Stimulated activated CD8-positive, alpha-beta memory T cell treated with anti-CD3 and anti-CD28 coated beads, Interleukin-12 subunit alpha, Interleukin-12 subunit beta, amount 100 ng/mL, for 4 hours (primary cell): ENCODE data around the gene TRIP13.
"Not testable (repeated sequence)": the region's sequence is repeated elsewhere in the genome, so short reads cannot be mapped to it uniquely, and the experiment has no call there.

Source experiments
- DNase-seq: peaks from one replicate; pipeline ENCODE4 v3.0.0-alpha.2; 2020; ENCODE audit warnings: low read depth

The TRIP13 gene

GRCh38 chr5:875931-876330, 16.8 kb upstream of the TRIP13 start:
- no peak for DNase-seq

- no peak for DNase-seq
Measured at GRCh38 chr5:876398-877365, 16.0 kb upstream of the TRIP13 start.

- no peak for DNase-seq
Measured at GRCh38 chr5:878125-878524, 14.6 kb upstream of the TRIP13 start.

DNA sequence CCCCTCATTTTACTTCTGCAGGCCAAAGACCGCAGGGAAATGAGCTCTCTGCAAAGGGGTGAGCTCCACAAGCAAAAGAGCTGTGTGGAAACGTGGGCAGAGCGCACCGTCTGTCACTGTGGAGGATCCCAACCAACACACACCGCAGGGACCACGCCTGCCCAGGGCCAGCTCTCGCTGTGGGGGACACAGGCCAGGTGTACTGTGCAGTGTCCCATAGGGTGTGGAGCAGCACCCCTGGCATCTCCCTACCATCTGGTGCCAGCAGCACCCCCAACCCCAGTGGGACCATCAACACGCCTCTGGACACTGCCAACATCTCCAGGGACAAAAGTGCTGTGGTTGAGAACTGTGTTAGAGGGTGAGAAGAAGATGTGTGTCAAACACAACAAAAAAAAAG, 14.0 kb upstream of the TRIP13 start:
- DNase-seq: not testable (repeated sequence)

- no peak for DNase-seq
Measured at GRCh38 chr5:880816-881550, 11.7 kb upstream of the TRIP13 start.

DNA sequence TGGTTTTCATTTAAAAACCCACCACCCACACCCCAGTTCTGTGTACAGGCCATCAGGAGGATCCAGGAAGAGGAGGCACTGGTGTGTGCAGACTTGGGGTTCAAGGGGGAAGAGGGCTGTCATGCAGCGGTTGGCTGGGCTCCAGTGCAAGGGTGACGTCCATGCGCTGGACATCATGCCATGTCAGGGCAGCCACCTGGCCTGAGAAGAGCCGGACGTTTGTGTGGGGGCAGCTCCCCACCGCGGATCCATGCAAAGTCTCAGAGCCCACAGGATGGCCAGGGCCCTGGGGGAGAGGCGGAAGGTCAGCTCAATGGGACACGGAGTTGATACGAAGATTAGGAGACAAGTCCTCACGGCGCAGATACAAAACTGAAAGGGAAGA, 11.1 kb upstream of the TRIP13 start:
- no peak for DNase-seq

DNA sequence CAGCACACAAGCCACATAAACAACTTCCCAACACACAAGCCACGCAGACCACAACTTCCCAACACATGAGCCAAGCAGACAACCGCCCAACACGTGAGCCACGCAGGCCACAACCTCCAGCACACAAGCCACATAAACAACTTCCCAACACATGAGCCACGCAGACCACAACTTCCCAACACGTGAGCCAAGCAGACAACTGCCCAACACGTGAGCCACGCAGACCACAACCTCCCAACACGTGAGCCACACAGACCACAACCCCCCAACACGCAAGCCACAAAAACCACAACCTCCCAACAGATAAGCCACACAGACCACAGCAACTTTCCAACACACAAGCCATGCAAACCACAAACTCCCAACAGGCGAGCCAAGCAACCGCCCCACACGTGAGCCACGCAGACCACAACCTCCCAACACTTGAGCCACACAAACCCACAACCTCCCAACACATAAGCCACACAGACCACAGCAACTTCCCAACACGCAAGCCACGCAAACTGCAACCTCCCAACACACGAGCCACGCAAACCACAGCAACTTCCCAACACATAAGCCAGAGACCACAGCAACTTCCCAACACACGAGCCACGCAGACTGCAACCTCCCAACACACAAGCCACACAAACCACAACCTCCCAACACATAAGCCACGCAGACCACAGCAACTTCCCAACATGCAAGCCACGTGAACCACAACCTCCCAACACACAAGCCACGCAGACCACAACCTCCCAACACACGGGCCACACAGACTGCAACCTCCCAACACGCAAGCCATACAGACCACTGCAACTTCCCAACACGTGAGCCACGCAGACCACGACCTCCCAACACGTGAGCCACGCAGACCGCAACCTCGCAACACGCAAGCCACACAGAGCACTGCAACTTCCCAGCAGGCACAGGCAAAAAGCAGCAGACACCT, 10.2 kb upstream of the TRIP13 start:
- DNase-seq: no peak

DNA sequence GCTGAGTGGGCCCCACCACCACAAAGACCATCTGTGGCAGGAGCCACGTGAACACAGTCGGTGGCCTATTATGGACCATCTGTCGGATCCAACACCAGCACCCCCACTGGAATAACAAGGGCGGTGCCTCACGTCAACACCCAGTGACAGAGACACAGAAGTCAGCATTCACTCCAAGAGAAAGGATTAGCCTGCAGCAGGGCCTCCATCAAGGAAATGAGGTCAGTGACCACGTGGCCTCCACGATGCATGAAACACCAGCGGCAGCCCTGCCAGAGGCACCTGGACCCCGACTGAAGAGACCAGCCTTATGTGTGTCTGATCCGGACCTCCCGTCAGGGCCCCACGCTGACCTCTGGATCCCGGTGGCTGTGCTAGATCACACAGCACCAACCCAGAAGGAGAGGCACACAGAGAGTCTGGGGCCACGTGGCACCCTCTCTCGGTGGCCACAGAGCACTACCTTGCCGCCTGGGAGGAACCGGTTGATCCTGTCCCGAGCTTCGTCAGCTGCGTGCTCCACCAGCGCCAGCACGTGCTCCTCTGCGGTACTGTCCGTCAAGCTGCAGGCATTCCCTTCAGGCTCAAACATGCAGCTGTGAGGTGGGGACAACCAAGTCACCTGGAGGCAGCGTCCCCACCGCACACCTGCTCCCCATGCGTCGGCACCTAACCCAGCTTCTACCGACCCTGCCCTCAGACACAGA, 9.1 kb upstream of the TRIP13 start:
- DNase-seq: no peak

GRCh38 chr5:884345-885126, 8.1 kb upstream of the TRIP13 start:
- DNase-seq: no peak

DNA sequence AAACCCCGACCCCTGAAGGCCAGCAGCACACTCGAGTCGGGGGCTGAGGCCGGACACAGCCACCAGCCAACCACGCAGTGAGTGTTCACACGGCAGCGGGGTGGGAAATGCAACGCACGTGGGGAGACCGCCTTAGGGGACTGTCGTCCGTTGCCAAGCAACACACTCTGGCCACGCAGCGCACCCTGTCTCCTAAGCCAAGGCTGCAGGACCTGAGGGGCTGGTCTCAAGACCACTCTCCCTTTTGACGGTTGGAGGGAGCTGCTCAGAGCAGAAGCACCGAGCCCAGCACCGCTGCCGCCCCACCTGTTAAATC, 7.6 kb upstream of the TRIP13 start:
- DNase-seq: no peak

GRCh38 chr5:885529-885928, 7.2 kb upstream of the TRIP13 start:
- DNase-seq: no peak

DNA sequence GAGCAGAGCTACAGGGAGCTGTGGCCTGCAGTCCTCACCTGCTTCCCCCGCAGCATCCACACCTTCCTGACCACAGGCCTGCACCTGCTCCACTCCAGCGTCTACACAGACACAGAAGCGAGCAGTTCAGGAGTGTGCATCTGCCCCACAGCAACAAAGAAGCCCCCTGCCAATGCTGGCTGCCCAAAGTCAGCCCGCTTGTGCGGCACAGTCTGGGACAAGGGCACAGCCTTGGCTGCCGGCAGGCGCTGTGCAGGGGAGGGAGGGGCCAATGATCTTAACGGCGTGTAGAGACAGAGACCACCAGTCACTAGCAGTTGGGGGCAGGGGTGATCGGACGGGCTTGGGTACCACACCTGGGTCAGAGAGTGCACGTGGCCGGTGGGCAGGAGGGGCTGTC, 6.6 kb upstream of the TRIP13 start:
- DNase-seq: no peak

GRCh38 chr5:886716-887325, 5.9 kb upstream of the TRIP13 start:
- DNase-seq: no peak

DNA sequence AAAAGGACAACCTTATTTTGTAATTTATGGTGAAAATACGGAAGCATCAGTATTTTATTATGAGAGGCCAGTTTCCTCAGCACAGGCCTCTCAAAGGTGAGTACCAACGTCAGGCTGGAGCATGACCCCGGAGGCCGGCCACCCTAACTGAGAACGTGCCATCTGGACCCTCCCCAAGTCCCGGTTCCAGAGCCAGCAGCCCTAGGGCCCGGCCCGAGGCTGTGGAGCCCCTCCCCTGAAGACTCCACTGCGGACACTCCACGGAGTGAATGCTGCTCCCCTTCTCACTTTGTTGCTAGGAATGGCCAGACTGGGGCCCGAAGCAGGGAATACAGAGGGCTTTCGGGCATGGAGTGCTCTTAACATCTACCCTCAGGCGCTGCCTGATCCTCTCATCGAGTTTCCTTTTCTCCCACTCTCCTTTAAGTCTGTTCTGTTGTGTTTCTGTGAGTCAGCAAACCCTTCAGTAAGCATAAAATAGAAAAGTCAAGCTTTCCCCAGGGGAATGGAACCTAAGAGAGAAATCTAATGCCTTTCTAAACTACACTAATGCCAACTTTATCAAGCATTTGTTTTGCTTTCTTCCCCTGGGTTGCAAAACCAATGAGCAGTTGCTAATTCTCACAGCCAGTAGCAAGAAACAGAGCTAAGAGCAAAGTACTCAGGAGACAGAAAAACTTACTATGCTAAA, 4.6 kb upstream of the TRIP13 start:
- DNase-seq: no peak

- DNase-seq: no peak
Measured at GRCh38 chr5:888638-889035, 4.0 kb upstream of the TRIP13 start.

DNA sequence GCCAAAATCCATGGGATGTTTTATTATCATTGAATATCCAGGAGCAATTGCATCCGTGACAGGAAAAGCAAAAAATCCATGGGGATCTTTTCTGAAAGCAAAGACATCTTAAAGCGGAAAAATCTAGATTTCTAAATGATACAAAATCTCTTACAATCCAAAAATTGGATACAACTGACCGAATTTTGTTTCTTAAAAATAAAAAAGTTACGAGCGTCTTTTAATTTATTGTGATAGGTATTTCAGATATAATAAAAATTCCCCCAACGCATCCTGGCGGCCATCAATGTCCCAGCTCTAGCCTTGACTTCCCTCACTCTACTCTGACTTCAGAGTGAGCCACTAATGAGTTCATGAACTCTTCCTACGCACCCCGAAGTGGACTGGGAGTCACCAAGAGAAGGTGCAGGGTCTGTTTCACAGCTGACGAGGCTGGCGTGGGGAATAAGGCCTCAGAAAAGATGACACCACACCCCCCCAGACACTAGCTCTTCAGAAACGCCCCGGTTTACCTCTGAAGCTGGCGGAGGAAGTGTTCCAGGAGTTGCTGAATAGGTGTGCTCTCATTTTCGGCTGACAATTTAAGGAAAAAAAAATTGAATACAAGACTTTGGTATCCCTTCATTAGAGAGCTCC, 3.5 kb upstream of the TRIP13 start:
- no peak for DNase-seq

- no peak for DNase-seq
Measured at GRCh38 chr5:891117-891836, 1.4 kb upstream of the TRIP13 start.

- no peak for DNase-seq
Measured at GRCh38 chr5:891837-892393, 769 bp upstream of the TRIP13 start.
